Neural progenitor cell (in vitro differentiated cells): ENCODE measurements around the gene CD59. TPM values are rescaled to one million over a fixed set of nuclear protein-coding genes. Genes with fewer than 3 reads are reported as not detected.
A peak's percentile ranks its signal among the peaks of the same experiment; 100 is the strongest.

Experiments
- DNase-seq: peaks from one replicate; pipeline ENCODE4 v3.0.0-alpha.2; 2016; ENCODE audit warnings: low spot score
- H2AFZ ChIP-seq: fragments of 200-600 bp; sonication (generic); replicated peaks from 2 replicates; pipeline ENCODE4 v1.6.1; 2016; ENCODE audit warnings: antibody characterized with exemption
- H3F3A ChIP-seq: fragments of 200-600 bp; sonication (generic); 2 replicates; pipeline ENCODE4 v1.6.1; 2016; ENCODE audit warnings: antibody characterized with exemption, low read depth
- H3K27ac ChIP-seq: fragments of 200-600 bp; sonication (generic); 2 replicates; pipeline ENCODE4 v1.5.1; 2016; ENCODE audit warnings: mild to moderate bottlenecking
- H3K27me3 ChIP-seq: fragments of 200-600 bp; sonication (generic); 2 replicates; pipeline ENCODE4 v1.6.1; 2016; ENCODE audit warnings: mild to moderate bottlenecking, moderate library complexity
- H3K36me3 ChIP-seq: fragments of 200-600 bp; sonication (generic); 2 replicates; pipeline ENCODE4 v1.5.1; 2016
- H3K4me1 ChIP-seq: fragments of 200-600 bp; sonication (generic); 2 replicates; pipeline ENCODE4 v1.6.1; 2016; ENCODE audit warnings: mixed run types
- H3K4me2 ChIP-seq: fragments of 200-600 bp; sonication (generic); 2 replicates; pipeline ENCODE4 v1.6.1; 2016
- H3K4me3 ChIP-seq: fragments of 200-600 bp; sonication (generic); 2 replicates; pipeline ENCODE4 v1.5.1; 2016
- H3K79me2 ChIP-seq: fragments of 200-600 bp; sonication (generic); 2 replicates; pipeline ENCODE4 v1.6.1; 2016; ENCODE audit warnings: low read depth
- H3K9ac ChIP-seq: fragments of 200-600 bp; sonication (generic); 2 replicates; pipeline ENCODE4 v1.6.1; 2016
- H3K9me3 ChIP-seq: fragments of 200-600 bp; sonication (generic); 2 replicates; pipeline ENCODE4 v1.5.1; 2016; ENCODE audit warnings: low read depth
- H4K20me1 ChIP-seq: fragments of 200-600 bp; sonication (generic); 2 replicates; pipeline ENCODE4 v1.6.1; 2016; ENCODE audit warnings: low read depth
- H3K27ac Mint-ChIP-seq: 3 replicates; pipeline ENCODE4 v1.8.0; 2021; ENCODE audit warnings: mixed read lengths
- H3K27me3 Mint-ChIP-seq: 2 replicates; pipeline ENCODE4 v1.8.0; 2022; ENCODE audit warnings: low read depth, mild to moderate bottlenecking, inconsistent platforms, moderate library complexity, mixed read lengths; ENCODE audit not compliant: insufficient read depth
- H3K36me3 Mint-ChIP-seq: 3 replicates; pipeline ENCODE4 v1.8.0; 2021; ENCODE audit warnings: mixed read lengths
- H3K4me1 Mint-ChIP-seq: 3 replicates; pipeline ENCODE4 v1.8.0; 2021; ENCODE audit warnings: mixed read lengths
- H3K4me3 Mint-ChIP-seq: 3 replicates; pipeline ENCODE4 v1.8.0; 2021; ENCODE audit warnings: mild to moderate bottlenecking, moderate library complexity, mixed read lengths
- H3K9me3 Mint-ChIP-seq: 3 replicates; pipeline ENCODE4 v1.8.0; 2020; ENCODE audit warnings: mixed read lengths
- CTCF ChIP-seq: fragments of 200-600 bp; sonication (generic); IDR thresholded peaks from 2 replicates; pipeline ENCODE4 v1.5.1; 2017; ENCODE audit warnings: antibody characterized with exemption, mild to moderate bottlenecking
- EZH2 ChIP-seq: fragments of 200-600 bp; sonication (generic); IDR thresholded peaks from 2 replicates; pipeline ENCODE4 v1.6.1; 2017; ENCODE audit warnings: antibody characterized with exemption, mild to moderate bottlenecking, moderate library complexity
- EZH2phosphoT487 ChIP-seq: fragments of 200-600 bp; sonication (generic); IDR thresholded peaks from 2 replicates; pipeline ENCODE4 v1.6.1; 2017; ENCODE audit warnings: antibody characterized with exemption
- total RNA-seq: library from RNA; depleted of rRNA; stranded (reverse); fragments of >200 nt; gene quantifications from 2 replicates; pipeline ENCODE4 v1.2.3, GENCODE V29; 2015; ENCODE audit warnings: low replicate concordance

CD59 gene
- total RNA-seq, 1 donor from 2014 or later = 74.7 TPM

- H3K36me3 Mint-ChIP-seq = no peaks in the 10 kb centered on the region
- H3K27me3 Mint-ChIP-seq = peaks cover 3% of the 10 kb centered on the region
- H3K36me3 ChIP-seq = no peaks in the 10 kb centered on the region
- no peaks in the 10 kb centered on the region for H3K9me3 ChIP-seq
- H2AFZ ChIP-seq = no peak overlapping the region
- H3K4me3 Mint-ChIP-seq = peak overlapping the region; percentile 97
- peaks cover 35% of the 10 kb centered on the region for H3K4me1 Mint-ChIP-seq
- TF ChIP-seq EZH2phosphoT487 (no peak), CTCF (no peak), EZH2 (no peak)
- no peak overlapping the region for H3K27ac ChIP-seq
- DNase-seq = no peak
- H3K27me3 ChIP-seq = peaks cover 33% of the 10 kb centered on the region
- H3K4me2 ChIP-seq = peak overlapping the region; percentile 97
- peaks cover 20% of the 10 kb centered on the region for H3K79me2 ChIP-seq
- peaks cover 20% of the 10 kb centered on the region for H4K20me1 ChIP-seq
- H3K9me3 Mint-ChIP-seq = no peaks in the 10 kb centered on the region
- H3K27ac Mint-ChIP-seq = no peak overlapping the region
- no peak overlapping the region for H3K9ac ChIP-seq
- peaks cover 18% of the 10 kb centered on the region for H3F3A ChIP-seq
- peak overlapping the region; percentile 84 for H3K4me3 ChIP-seq
- H3K4me1 ChIP-seq = peaks cover 36% of the 10 kb centered on the region
Observed at GRCh38 chr11:33775467-33775807, 39.2 kb upstream of the CD59 start.

GRCh38 chr11:33774736-33775466, 38.7 kb upstream of the CD59 start:
- Histone ChIP-seq H3K4me2 (peak overlapping the region; percentile 97), H3K79me2 (peaks cover 20% of the 10 kb centered on the region), H3K4me3 (peak overlapping the region; percentile 84), H3F3A (peaks cover 18% of the 10 kb centered on the region), H4K20me1 (peaks cover 24% of the 10 kb centered on the region), H3K4me1 (peaks cover 31% of the 10 kb centered on the region), H3K36me3 (no peaks in the 10 kb centered on the region), H3K27ac (no peak overlapping the region), H2AFZ (peak overlapping the region; percentile 92), H3K9ac (no peak overlapping the region), H3K9me3 (no peaks in the 10 kb centered on the region), H3K27me3 (peaks cover 33% of the 10 kb centered on the region)
- DNase-seq = peak; percentile 58
- peaks cover 3% of the 10 kb centered on the region for H3K27me3 Mint-ChIP-seq
- peak overlapping the region; percentile 97 for H3K4me3 Mint-ChIP-seq
- H3K27ac Mint-ChIP-seq = peak overlapping the region; percentile 74
- no peaks in the 10 kb centered on the region for H3K9me3 Mint-ChIP-seq
- H3K36me3 Mint-ChIP-seq = no peaks in the 10 kb centered on the region
- peaks cover 30% of the 10 kb centered on the region for H3K4me1 Mint-ChIP-seq
- TF ChIP-seq EZH2phosphoT487 (no peak), CTCF (no peak), EZH2 (no peak)

GRCh38 chr11:33773987-33774735, 37.9 kb upstream of the CD59 start, which contains the start of gene FBXO3:
Gene FBXO3 (minus strand): TSS chr11:33774520. CDS start chr11:33774497, 23 bp downstream.
- Histone ChIP-seq H3K79me2 (peaks cover 20% of the 10 kb centered on the region), H3K9ac (peak within 1 kb of the TSS; percentile 38), H3F3A (peaks cover 16% of the 10 kb centered on the region), H3K27me3 (peaks cover 33% of the 10 kb centered on the region), H3K4me1 (peaks cover 23% of the 10 kb centered on the region), H3K9me3 (no peaks in the 10 kb centered on the region), H3K27ac (no peak within 1 kb of the TSS), H3K4me2 (peak within 1 kb of the TSS; percentile 97), H2AFZ (peak within 1 kb of the TSS; percentile 94), H3K4me3 (peak within 1 kb of the TSS; percentile 84), H3K36me3 (no peaks in the 10 kb centered on the region), H4K20me1 (peaks cover 24% of the 10 kb centered on the region)
- H3K36me3 Mint-ChIP-seq = peaks cover 2% of the 10 kb centered on the region
- peak within 1 kb of the TSS; percentile 74 for H3K27ac Mint-ChIP-seq
- peak within 1 kb of the TSS; percentile 97 for H3K4me3 Mint-ChIP-seq
- peak; percentile 97 for DNase-seq
- no peaks in the 10 kb centered on the region for H3K9me3 Mint-ChIP-seq
- TF ChIP-seq CTCF (no peak), EZH2phosphoT487 (no peak)
- H3K4me1 Mint-ChIP-seq = peaks cover 25% of the 10 kb centered on the region
- peaks cover 3% of the 10 kb centered on the region for H3K27me3 Mint-ChIP-seq
